Glutamatergic neuron (in vitro differentiated cells): Measurements from ENCODE around the gene RAB11B. TPM values are rescaled to one million over a fixed set of nuclear protein-coding genes. Genes with fewer than 3 reads are reported as not detected.
A peak's percentile ranks its signal among the peaks of the same experiment; 100 is the strongest.
"Not testable (repeated sequence)": the region's sequence is repeated elsewhere in the genome, so short reads cannot be mapped to it uniquely, and the experiment has no call there.

Source experiments
- DNase-seq: peaks from one replicate; pipeline ENCODE4 v3.0.0; 2022
- H3K27ac Mint-ChIP-seq: one replicate; pipeline ENCODE4 v1.8.0; 2020; ENCODE audit warnings: mild to moderate bottlenecking, mixed read lengths, inconsistent platforms; ENCODE audit not compliant: unreplicated experiment
- H3K27me3 Mint-ChIP-seq: one replicate; pipeline ENCODE4 v1.8.0; 2020; ENCODE audit warnings: mild to moderate bottlenecking, moderate library complexity, mixed read lengths, inconsistent platforms; ENCODE audit not compliant: unreplicated experiment
- H3K36me3 Mint-ChIP-seq: one replicate; pipeline ENCODE4 v1.8.0; 2020; ENCODE audit warnings: mild to moderate bottlenecking, mixed read lengths, inconsistent platforms; ENCODE audit not compliant: unreplicated experiment
- H3K4me1 Mint-ChIP-seq: one replicate; pipeline ENCODE4 v1.8.0; 2020; ENCODE audit warnings: mild to moderate bottlenecking, low read depth, mixed read lengths, inconsistent platforms; ENCODE audit not compliant: unreplicated experiment
- H3K4me3 Mint-ChIP-seq: one replicate; pipeline ENCODE4 v1.8.0; 2020; ENCODE audit warnings: mild to moderate bottlenecking, mixed read lengths, inconsistent platforms; ENCODE audit not compliant: unreplicated experiment
- H3K9me3 Mint-ChIP-seq: one replicate; pipeline ENCODE4 v1.8.0; 2020; ENCODE audit warnings: mild to moderate bottlenecking, moderate library complexity, mixed read lengths, inconsistent platforms; ENCODE audit not compliant: unreplicated experiment
- total RNA-seq: library from RNA; stranded (reverse); fragmentation: NEBNext Ultra II Directional; extraction: Animal tissue kit (Norgen Biotek cat#: 25700); gene quantifications from one replicate; pipeline ENCODE4 v1.2.1, GENCODE V29; 2021; ENCODE audit not compliant: unreplicated experiment
- TF ChIP-seq, protein P1 (sequence below): fragments of 200-600 bp; sonication (generic); IDR thresholded peaks from one replicate; pipeline ENCODE4 v1.5.0; 2021; ENCODE audit not compliant: partially characterized antibody, unreplicated experiment

The RAB11B gene
- total RNA-seq, 1 donor from 2014 or later, result 137 TPM

DNA sequence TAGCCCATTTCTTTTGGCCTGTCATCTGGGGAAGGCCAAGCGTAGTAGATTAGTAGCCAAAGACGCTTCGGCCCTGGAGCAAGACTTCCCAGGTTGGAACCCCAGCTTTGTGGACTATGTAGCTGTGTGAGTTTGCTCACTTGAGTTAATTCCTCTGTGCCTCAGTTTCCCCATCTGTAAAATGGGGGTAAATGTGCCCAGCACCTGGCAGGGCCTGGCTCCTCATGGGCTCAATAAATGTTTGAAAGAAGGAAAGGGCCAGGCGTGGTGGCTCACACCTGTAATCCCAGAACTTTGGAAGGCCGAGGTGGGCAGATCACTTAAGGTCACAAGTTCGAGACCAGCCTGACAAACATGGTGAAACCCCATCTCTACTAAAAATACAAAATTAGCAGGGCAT is 39.7 kb downstream of the RAB11B start:
- no peak for DNase-seq
- peaks cover 2% of the 10 kb centered on the region for H3K27me3 Mint-ChIP-seq
- H3K27ac Mint-ChIP-seq, result no peak overlapping the region
- H3K9me3 Mint-ChIP-seq, result no peaks in the 10 kb centered on the region
- TF ChIP-seq, protein P1, sequence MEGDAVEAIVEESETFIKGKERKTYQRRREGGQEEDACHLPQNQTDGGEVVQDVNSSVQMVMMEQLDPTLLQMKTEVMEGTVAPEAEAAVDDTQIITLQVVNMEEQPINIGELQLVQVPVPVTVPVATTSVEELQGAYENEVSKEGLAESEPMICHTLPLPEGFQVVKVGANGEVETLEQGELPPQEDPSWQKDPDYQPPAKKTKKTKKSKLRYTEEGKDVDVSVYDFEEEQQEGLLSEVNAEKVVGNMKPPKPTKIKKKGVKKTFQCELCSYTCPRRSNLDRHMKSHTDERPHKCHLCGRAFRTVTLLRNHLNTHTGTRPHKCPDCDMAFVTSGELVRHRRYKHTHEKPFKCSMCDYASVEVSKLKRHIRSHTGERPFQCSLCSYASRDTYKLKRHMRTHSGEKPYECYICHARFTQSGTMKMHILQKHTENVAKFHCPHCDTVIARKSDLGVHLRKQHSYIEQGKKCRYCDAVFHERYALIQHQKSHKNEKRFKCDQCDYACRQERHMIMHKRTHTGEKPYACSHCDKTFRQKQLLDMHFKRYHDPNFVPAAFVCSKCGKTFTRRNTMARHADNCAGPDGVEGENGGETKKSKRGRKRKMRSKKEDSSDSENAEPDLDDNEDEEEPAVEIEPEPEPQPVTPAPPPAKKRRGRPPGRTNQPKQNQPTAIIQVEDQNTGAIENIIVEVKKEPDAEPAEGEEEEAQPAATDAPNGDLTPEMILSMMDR, result no peak
- H3K36me3 Mint-ChIP-seq, result no peaks in the 10 kb centered on the region
- H3K4me3 Mint-ChIP-seq, result no peak overlapping the region
- no peaks in the 10 kb centered on the region for H3K4me1 Mint-ChIP-seq

DNA sequence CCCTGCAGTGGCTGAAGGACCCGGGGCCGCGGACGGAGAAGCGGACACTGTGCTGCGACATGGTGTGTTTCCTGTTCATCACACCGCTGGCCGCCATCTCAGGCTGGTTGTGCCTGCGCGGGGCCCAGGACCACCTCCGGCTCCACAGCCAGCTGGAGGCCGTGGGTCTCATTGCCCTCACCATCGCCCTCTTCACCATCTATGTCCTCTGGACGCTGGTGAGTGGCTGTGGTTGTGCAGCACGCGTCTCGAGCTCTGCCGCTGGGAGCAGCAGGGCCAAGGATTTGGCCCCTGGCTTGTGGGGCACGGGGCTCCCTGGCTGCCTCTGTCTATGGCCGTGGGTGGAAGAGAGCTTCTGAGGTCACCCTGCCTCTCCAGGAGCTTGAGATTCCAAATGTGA is 40.5 kb downstream of the RAB11B start:
- Mint-ChIP-seq H3K4me3 (no peak overlapping the region), H3K36me3 (no peaks in the 10 kb centered on the region), H3K27ac (no peak overlapping the region), H3K4me1 (no peaks in the 10 kb centered on the region), H3K27me3 (peaks cover 2% of the 10 kb centered on the region), H3K9me3 (no peaks in the 10 kb centered on the region)
- DNase-seq, result no peak
- TF ChIP-seq, protein P1, result no peak

DNA sequence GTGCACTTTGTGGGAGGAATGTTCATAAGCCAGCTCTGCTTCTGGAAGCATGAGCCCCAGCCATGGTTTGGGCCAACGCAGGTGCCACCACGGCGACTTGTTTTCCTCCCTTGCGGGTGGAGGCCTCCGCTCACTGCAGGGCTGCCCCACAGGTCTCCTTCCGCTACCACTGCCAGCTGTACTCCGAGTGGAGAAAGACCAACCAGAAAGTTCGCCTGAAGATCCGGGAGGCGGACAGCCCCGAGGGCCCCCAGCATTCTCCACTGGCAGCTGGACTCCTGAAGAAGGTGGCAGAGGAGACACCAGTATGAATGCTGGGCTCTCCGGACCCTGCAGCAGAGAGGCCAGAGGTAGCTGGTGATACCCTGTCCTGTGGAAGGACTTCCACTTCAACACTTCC is 48.1 kb downstream of the RAB11B start:
- Mint-ChIP-seq H3K27ac (no peak overlapping the region), H3K4me3 (no peak overlapping the region), H3K36me3 (no peaks in the 10 kb centered on the region), H3K27me3 (no peaks in the 10 kb centered on the region), H3K4me1 (no peaks in the 10 kb centered on the region), H3K9me3 (no peaks in the 10 kb centered on the region)
- TF ChIP-seq, protein P1, result no peak
- DNase-seq, result no peak

DNA sequence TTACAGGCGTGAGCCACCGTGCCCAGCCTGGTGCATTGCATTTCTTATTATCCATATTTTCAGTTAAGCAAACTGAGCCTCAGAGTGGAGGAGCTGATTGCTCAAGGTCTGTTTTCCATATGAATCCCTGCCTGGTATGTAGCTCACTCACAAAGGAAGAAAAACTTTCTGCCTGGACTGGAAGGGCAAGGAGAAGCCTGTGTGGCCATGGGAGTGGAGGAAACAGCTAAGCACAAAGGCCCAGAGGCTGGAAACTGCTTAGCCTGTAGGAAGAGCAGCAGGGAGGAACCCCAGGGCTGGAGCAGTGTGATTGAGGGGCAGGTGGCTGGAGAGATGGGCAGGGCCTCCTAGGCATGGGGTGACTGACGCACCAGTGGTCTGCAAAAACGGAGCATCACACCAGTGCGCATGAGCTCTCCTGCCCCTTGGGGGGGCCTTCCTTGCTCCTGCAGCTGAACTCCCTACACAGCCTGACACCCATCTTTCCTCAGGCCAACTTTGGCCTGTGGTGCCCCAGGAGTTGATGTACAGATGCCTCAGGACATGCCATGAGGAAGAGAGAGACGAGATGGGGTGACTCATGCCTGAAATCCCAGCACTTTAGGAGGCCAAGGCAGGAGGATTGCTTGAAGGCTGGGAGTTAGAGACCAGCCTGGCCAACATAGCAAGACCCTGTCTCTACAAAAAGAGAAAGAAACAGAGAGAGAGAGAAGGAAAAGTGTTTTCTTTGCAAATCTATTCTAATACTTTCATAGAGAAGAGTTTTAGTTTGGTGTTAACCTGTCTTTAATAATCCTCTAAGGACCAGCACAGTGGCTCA is 51.8 kb downstream of the RAB11B start:
- peak overlapping the region; percentile 12 for H3K27ac Mint-ChIP-seq
- H3K4me3 Mint-ChIP-seq, result no peak overlapping the region
- peaks cover 5% of the 10 kb centered on the region for H3K27me3 Mint-ChIP-seq
- no peak for DNase-seq
- H3K4me1 Mint-ChIP-seq, result peaks cover 6% of the 10 kb centered on the region
- TF ChIP-seq, protein P1, result no peak
- peaks cover 5% of the 10 kb centered on the region for H3K9me3 Mint-ChIP-seq
- H3K36me3 Mint-ChIP-seq, result no peaks in the 10 kb centered on the region

DNA sequence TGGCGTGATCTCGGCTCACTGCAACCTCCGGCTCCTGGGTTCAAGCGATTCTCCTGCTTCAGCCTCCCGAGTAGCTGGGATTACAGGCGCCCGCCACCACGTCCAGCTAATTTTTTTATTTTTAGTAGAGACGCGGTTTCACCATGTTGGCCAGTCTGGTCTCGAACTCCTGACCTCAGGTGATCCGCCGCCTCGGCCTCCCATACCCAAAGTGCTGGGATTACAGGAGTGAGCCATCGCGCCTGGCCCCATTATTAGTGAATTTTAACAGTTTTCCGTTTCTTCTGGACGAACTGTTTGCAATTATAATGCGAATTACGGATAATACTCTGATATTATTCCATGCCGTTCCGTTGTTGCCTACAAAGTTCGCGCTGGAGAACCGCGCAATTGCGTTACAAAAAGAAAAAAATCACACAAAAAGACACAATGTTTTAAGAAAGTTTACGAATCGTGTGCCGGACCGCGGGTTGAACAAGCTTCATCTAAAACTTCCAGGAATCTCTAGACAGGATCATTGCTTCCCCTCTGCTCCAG is 54.0 kb downstream of the RAB11B start:
- H3K9me3 Mint-ChIP-seq, H3K27me3 Mint-ChIP-seq, DNase-seq, H3K36me3 Mint-ChIP-seq: not testable (repeated sequence)
- Mint-ChIP-seq H3K4me3 (peak overlapping the region; percentile 95), H3K4me1 (peaks cover 18% of the 10 kb centered on the region), H3K27ac (peak overlapping the region; percentile 99)
